GM06990 (cell line): ENCODE data around the gene ABHD16A.

Experiments used
- DNase-seq: peaks from one replicate; pipeline ENCODE4 v3.0.0-alpha.2; 2011; ENCODE audit not compliant: insufficient read length; ENCODE audit errors: extremely low read depth
- H3K27me3 ChIP-seq: replicated peaks from 2 replicates; pipeline ENCODE4 v1.6.0; 2011; ENCODE audit warnings: low read length; ENCODE audit not compliant: control insufficient read depth, insufficient read depth
- H3K36me3 ChIP-seq: 2 replicates; pipeline ENCODE4 v1.5.1; 2011; ENCODE audit warnings: low read length; ENCODE audit not compliant: control insufficient read depth, insufficient read depth
- H3K4me3 ChIP-seq: replicated peaks from 2 replicates; pipeline ENCODE4 v1.5.1; 2011; ENCODE audit warnings: low read depth, mild to moderate bottlenecking, control low read depth, low read length
- CTCF ChIP-seq: IDR thresholded peaks from 2 replicates; pipeline ENCODE4 v1.5.1; 2011; ENCODE audit warnings: low read length, control low read depth, mild to moderate bottlenecking, inconsistent platforms; ENCODE audit not compliant: insufficient read depth, poor library complexity, severe bottlenecking

The ABHD16A gene

GRCh38 chr6:31737315-31737990, 34.3 kb upstream of the ABHD16A start:
- Histone ChIP-seq H3K4me3 (peak overlapping the region; percentile 15; the same call in 1 of the 2 replicates), H3K27me3 (no peaks in the 10 kb centered on the region), H3K36me3 (peaks cover 9% of the 10 kb centered on the region)
- DNase-seq: no peak
- no peak for TF ChIP-seq CTCF

- DNase-seq: no peak
- TF ChIP-seq CTCF: no peak
- Histone ChIP-seq H3K36me3 (peaks cover 11% of the 10 kb centered on the region), H3K27me3 (no peaks in the 10 kb centered on the region), H3K4me3 (peak overlapping the region; percentile 84)
These were observed 33.7 kb upstream of the ABHD16A start for GRCh38 chr6:31736768-31737314.

- H3K36me3 ChIP-seq: peaks cover 11% of the 10 kb centered on the region
- peak within 1 kb of the TSS; percentile 84 for H3K4me3 ChIP-seq
- H3K27me3 ChIP-seq: no peaks in the 10 kb centered on the region
- peak; percentile 87 for DNase-seq
- TF ChIP-seq CTCF: no peak
These were observed 33.1 kb upstream of the ABHD16A start, which contains the start of gene CLIC1 for GRCh38 chr6:31736021-31736767. Gene CLIC1, minus strand, starts transcription at chr6:31736530. Its CDS starts 230 bp downstream, at chr6:31736300.

- DNase-seq: peak; percentile 73
- Histone ChIP-seq H3K27me3 (no peaks in the 10 kb centered on the region), H3K4me3 (peak overlapping the region; percentile 84), H3K36me3 (peaks cover 11% of the 10 kb centered on the region)
- no peak for TF ChIP-seq CTCF
These were observed 31.8 kb upstream of the ABHD16A start for GRCh38 chr6:31734821-31735406.

- H3K36me3 ChIP-seq: peaks cover 11% of the 10 kb centered on the region
- no peak for DNase-seq
- TF ChIP-seq CTCF: no peak
- H3K27me3 ChIP-seq: no peaks in the 10 kb centered on the region
- H3K4me3 ChIP-seq: peak overlapping the region; percentile 84
These were observed 31.2 kb upstream of the ABHD16A start for GRCh38 chr6:31734247-31734820.
